ES-I3 (cell line): ENCODE results near the gene DMAC2L.

Source experiments
- H3K36me3 ChIP-seq: 2 replicates; pipeline ENCODE4 v1.6.1; 2013; ENCODE audit warnings: mild to moderate bottlenecking, low read length, control low read depth, moderate library complexity; ENCODE audit not compliant: insufficient read depth
- H3K4me1 ChIP-seq: 2 replicates; pipeline ENCODE4 v1.6.1; 2013; ENCODE audit warnings: mild to moderate bottlenecking, control low read depth, low read length; ENCODE audit not compliant: insufficient read depth
- H3K9ac ChIP-seq: 2 replicates; pipeline ENCODE4 v1.6.1; 2013; ENCODE audit warnings: low read depth, mild to moderate bottlenecking, low read length, moderate library complexity
- H3K9me3 ChIP-seq: 2 replicates; pipeline ENCODE4 v1.6.1; 2013; ENCODE audit warnings: mild to moderate bottlenecking, low read length, moderate library complexity; ENCODE audit not compliant: control insufficient read depth, insufficient read depth

Gene DMAC2L

GRCh38 chr14:50311972-50312733 lies at the start of gene DMAC2L, which contains the start of gene L2HGDH:
DMAC2L (plus strand) TSS chr14:50312324; CDS start chr14:50321488, 9,164 bp downstream.
L2HGDH (minus strand) TSS chr14:50312229; CDS start chr14:50312150, 79 bp downstream.
- Histone ChIP-seq H3K9ac (peak within 1 kb of the TSS; percentile 56), H3K9me3 (peaks cover 5% of the 10 kb centered on the region)

GRCh38 chr14:50262865-50263264 lies 49.3 kb upstream of the DMAC2L start:
- Histone ChIP-seq H3K4me1 (no peaks in the 10 kb centered on the region), H3K9ac (no peak overlapping the region), H3K9me3 (no peaks in the 10 kb centered on the region), H3K36me3 (no peaks in the 10 kb centered on the region)

More at GRCh38 chr14:50311972-50312733, at the start of gene DMAC2L, which contains the start of gene L2HGDH:
- Histone ChIP-seq H3K36me3 (no peaks in the 10 kb centered on the region), H3K4me1 (no peaks in the 10 kb centered on the region)

DNA sequence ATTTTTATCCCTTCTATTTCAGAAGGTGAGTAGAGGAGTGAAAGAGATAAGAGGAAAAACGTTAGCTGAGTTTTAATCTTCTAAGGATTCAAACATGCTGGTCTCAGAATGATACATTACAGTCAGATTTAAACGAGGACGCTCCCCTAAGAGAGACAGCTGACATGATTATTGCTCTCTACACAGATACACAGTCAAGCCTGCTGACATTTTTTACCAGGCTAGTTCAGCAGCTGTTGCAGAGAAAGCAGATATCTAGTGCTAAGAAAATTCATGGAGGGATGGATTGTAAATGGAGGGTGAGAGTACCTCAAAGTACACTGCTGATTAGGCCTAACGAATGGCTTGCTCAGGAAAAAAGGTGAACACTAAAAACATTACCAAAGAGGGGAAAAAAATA lies 48.8 kb upstream of the DMAC2L start:
- Histone ChIP-seq H3K36me3 (no peaks in the 10 kb centered on the region), H3K9me3 (no peaks in the 10 kb centered on the region)

DNA sequence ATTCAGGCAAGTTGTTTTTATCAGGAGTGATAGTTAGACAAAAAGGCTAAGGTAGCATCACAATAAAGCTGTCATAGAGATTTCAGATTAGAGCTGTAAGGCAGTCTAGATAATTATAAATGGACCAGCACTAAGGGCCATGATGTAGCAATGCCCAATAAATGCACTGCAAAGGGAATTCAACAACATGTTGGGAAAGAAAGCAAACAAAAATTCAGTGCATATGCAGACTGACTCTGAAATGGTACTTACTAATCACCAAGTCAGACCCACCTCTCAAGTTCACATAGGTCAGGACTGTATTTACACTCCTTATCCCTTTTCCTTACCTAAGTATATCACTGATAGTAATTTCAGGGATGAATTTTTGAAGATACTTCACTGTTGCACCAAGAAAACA lies 47.1 kb upstream of the DMAC2L start:
- no peaks in the 10 kb centered on the region for H3K4me1 ChIP-seq
- peaks cover 5% of the 10 kb centered on the region; the same call in 1 of the 2 replicates for H3K36me3 ChIP-seq
- no peak overlapping the region for H3K9ac ChIP-seq
- no peaks in the 10 kb centered on the region for H3K9me3 ChIP-seq

More for the DNA sequence above, 48.8 kb upstream of the DMAC2L start:
- H3K9ac ChIP-seq, result no peak overlapping the region
- no peaks in the 10 kb centered on the region for H3K4me1 ChIP-seq

GRCh38 chr14:50270932-50271331 lies 41.2 kb upstream of the DMAC2L start:
- H3K9ac ChIP-seq, result no peak overlapping the region
- H3K9me3 ChIP-seq, result no peaks in the 10 kb centered on the region
- no peaks in the 10 kb centered on the region for H3K4me1 ChIP-seq
- H3K36me3 ChIP-seq, result peaks cover 5% of the 10 kb centered on the region; the same call in 1 of the 2 replicates

- no peaks in the 10 kb centered on the region for H3K4me1 ChIP-seq
- H3K9me3 ChIP-seq, result no peaks in the 10 kb centered on the region
- peaks cover 5% of the 10 kb centered on the region; the same call in 1 of the 2 replicates for H3K36me3 ChIP-seq
- no peak overlapping the region for H3K9ac ChIP-seq
These were observed 39.6 kb upstream of the DMAC2L start for GRCh38 chr14:50272498-50272897.

DNA sequence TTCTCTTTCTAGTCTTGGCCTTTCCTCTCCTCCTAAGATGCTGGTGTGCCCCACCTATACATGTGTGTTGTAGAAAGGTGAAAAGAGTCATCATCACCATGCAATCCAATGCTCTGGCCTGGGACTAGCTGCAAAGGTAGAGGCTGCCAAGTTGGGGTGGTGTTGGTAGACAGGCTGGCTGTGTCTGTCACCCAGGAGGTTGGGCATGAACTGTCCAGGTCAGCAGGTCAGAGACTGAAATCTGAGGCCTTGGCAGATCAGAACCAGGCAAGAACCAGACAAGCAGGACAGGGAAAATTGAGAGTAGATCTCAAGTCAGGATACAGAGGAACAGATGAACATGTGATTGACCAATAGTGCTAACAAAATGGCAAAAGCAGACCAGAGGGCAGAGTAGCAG lies 26.3 kb upstream of the DMAC2L start:
- 0 out of 2 replicates have a peak, but pooled peaks cover 3% of the 10 kb centered on the region for H3K36me3 ChIP-seq
- H3K9ac ChIP-seq, result no peak overlapping the region
- H3K4me1 ChIP-seq, result no peaks in the 10 kb centered on the region
- no peaks in the 10 kb centered on the region; the same call in 1 of the 2 replicates for H3K9me3 ChIP-seq

- no peaks in the 10 kb centered on the region for H3K4me1 ChIP-seq
- H3K36me3 ChIP-seq, result peaks cover 3% of the 10 kb centered on the region; the same call in 1 of the 2 replicates
- no peaks in the 10 kb centered on the region; the same call in 1 of the 2 replicates for H3K9me3 ChIP-seq
- H3K9ac ChIP-seq, result no peak overlapping the region
These were observed 24.0 kb upstream of the DMAC2L start for GRCh38 chr14:50288146-50288545.

DNA sequence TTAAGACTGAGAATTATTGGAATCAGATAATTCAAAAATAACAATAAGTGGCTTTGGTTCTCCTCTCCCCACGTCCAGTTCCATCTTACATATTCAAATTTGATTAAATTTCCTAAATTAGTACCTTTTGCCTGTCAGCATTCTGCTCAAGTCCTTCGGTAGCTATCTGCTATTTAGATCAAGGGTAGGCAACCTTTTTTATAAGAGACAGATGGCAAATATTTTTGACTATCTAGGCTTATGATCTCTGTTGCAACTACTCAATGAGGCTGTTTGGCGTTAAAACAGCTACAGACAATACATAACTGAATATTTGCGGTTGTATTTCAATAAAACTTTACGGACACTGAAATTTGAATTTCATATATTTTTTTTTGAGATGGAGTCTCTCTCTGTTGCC lies 21.8 kb upstream of the DMAC2L start:
- Histone ChIP-seq H3K36me3 (no peaks in the 10 kb centered on the region; the same call in 1 of the 2 replicates), H3K9me3 (no peaks in the 10 kb centered on the region; the same call in 1 of the 2 replicates), H3K4me1 (no peaks in the 10 kb centered on the region), H3K9ac (no peak overlapping the region)

GRCh38 chr14:50299585-50299984 lies 12.5 kb upstream of the DMAC2L start:
- H3K36me3 ChIP-seq, result no peaks in the 10 kb centered on the region
- H3K9ac ChIP-seq, result no peak overlapping the region
- no peaks in the 10 kb centered on the region for H3K9me3 ChIP-seq
- H3K4me1 ChIP-seq, result no peaks in the 10 kb centered on the region

GRCh38 chr14:50301914-50302313 lies 10.2 kb upstream of the DMAC2L start:
- no peaks in the 10 kb centered on the region for H3K9me3 ChIP-seq

DNA sequence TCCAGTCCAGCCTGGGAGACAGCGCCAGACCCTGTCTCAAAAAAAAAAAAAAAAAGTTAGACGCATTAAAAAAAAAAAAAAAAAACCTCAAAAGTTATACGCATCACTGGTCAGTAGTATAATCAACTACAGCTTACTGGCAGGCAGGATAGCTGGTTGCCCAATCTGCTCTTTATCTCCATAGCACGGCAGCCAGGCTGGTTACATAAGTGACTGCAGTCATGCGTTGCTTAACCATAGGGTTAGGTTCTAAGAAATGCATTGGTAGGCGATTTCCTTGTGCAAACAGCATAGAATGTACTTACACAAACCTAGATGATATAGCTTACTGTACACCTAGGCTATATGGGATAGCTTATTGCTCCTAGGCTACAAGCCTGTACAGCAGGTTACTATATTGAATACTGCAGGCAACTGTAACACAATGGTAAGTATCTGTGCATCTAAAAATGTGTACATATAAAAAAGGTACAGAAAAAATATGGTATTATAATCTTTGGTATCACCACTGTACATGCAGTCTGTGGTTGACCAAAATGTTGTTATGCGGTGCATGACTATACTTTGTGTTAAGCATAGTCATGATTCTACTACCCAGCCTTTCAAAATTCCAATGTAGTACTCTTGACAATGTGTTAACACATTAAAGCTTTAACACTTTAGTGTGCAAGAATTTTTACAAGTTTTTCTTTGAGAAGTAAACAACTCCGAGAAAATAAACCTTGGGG lies 8.2 kb upstream of the DMAC2L start:
- H3K4me1 ChIP-seq, result no peaks in the 10 kb centered on the region
- H3K9me3 ChIP-seq, result no peaks in the 10 kb centered on the region
- no peaks in the 10 kb centered on the region for H3K36me3 ChIP-seq
- no peak overlapping the region for H3K9ac ChIP-seq

More at GRCh38 chr14:50301914-50302313, 10.2 kb upstream of the DMAC2L start:
- Histone ChIP-seq H3K36me3 (no peaks in the 10 kb centered on the region), H3K9ac (no peak overlapping the region), H3K4me1 (no peaks in the 10 kb centered on the region)

DNA sequence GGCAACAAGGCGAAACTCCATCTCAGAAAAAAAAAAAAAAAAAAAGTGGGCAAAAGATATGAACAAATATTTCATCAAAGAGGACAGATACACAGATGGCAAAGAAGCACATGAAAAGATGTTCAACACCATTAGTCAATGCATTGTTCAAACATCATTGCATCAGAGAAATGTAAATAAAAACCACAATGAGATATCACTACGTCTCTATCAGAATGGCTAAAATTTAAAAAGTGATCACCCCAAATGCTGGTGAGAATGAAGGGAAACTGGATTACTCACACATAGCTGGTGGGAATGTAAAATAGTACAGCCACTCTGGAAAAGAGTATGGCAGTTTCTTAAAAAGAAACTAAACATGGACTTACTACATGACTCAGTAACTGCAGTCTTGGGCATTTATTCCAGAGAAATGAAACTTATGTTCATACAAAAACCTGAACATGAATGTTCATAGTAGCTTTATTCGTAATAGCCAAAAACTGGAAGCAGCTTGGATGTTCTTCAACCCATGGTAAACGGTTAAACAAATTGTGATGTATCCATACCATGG lies 3.7 kb upstream of the DMAC2L start:
- no peaks in the 10 kb centered on the region for H3K36me3 ChIP-seq
- H3K9me3 ChIP-seq, result no peaks in the 10 kb centered on the region
- H3K4me1 ChIP-seq, result no peaks in the 10 kb centered on the region
- no peak overlapping the region for H3K9ac ChIP-seq

GRCh38 chr14:50310445-50310844 lies 1.7 kb upstream of the DMAC2L start:
- Histone ChIP-seq H3K4me1 (no peaks in the 10 kb centered on the region), H3K36me3 (no peaks in the 10 kb centered on the region), H3K9me3 (peaks cover 5% of the 10 kb centered on the region), H3K9ac (peak overlapping the region; percentile 56; the same call in 1 of the 2 replicates)
